Muscle of back (tissue), 13 donors: ENCODE data around the gene OR5AS1. TPM values are rescaled to one million over a fixed set of nuclear protein-coding genes. Genes with fewer than 3 reads are reported as not detected.
"Not testable (repeated sequence)": the region's sequence is repeated elsewhere in the genome, so short reads cannot be mapped to it uniquely, and the experiment has no call there.

ENCODE experiments used
- DNase-seq, 3 donors: peaks; one replicate each; pipeline versions ENCODE4 v3.0.0 to v3.0.0-alpha.2; 2013
- long read RNA-seq, 9 donors: transcript quantifications; one replicate each; lab custom pipeline, GENCODE V29; 2026
- polyA plus RNA-seq, 10 donors: library from polyadenylated mRNA; unstranded; fragments of 120-200 nt; gene quantifications; one replicate each; pipeline ENCODE4 v1.2.1, GENCODE V29; 2013; ENCODE audit not compliant: insufficient read length in 10 of 10

OR5AS1 gene
- under 1 TPM in 5 of 10 donors, not detected in 5; 0.03 to 0.05 (median 0.03) TPM for polyA plus RNA-seq
- long read RNA-seq, donor 1 = 0 reads
- long read RNA-seq, donor 2 = 0 reads
- long read RNA-seq, donor 3 = 0 reads
- long read RNA-seq, donor 4 = 0 reads
- long read RNA-seq, donor 5 = 0 reads
- long read RNA-seq, donor 6 = 0 reads
- long read RNA-seq, donor 7 = 0 reads
- long read RNA-seq, donor 8 = 0 reads
- long read RNA-seq, donor 9 = 0 reads

GRCh38 chr11:56027354-56027753 is at the start of gene OR5AS1:
Gene OR5AS1 (plus strand): TSS chr11:56027654. CDS start chr11:56030419, 2,765 bp downstream.
- no peak for DNase-seq

GRCh38 chr11:55994525-55994924 is 32.9 kb upstream of the OR5AS1 start, which contains the start of gene OR5F1:
Gene OR5F1 (minus strand): TSS chr11:55994625. CDS start chr11:55994625, 0 bp downstream.
- DNase-seq = no peak

- DNase-seq = no peak
Observed at GRCh38 chr11:56010716-56011115, 16.7 kb upstream of the OR5AS1 start.

- DNase-seq = no peak
Observed at GRCh38 chr11:56013805-56014204, 13.6 kb upstream of the OR5AS1 start.

- DNase-seq = no peak
Observed at GRCh38 chr11:56045538-56045937, 18.1 kb downstream of the OR5AS1 start.

GRCh38 chr11:56048480-56048879 is 21.0 kb downstream of the OR5AS1 start:
- DNase-seq = no peak

GRCh38 chr11:56049487-56049886 is 22.0 kb downstream of the OR5AS1 start:
- DNase-seq = no peak

- not testable (repeated sequence) for DNase-seq
Observed at GRCh38 chr11:56056366-56056765, 28.9 kb downstream of the OR5AS1 start.

- DNase-seq = not testable (repeated sequence)
Observed at GRCh38 chr11:56057661-56058237, 30.3 kb downstream of the OR5AS1 start.

- not testable (repeated sequence) for DNase-seq
Observed at GRCh38 chr11:56058260-56058780, 30.9 kb downstream of the OR5AS1 start.

GRCh38 chr11:56066980-56067379 is 39.5 kb downstream of the OR5AS1 start:
- no peak for DNase-seq

Other genes starting within 250 kb of the OR5AS1 start
- not detected for gene OR5D14, start 232.1 kb upstream of the OR5AS1 start, polyA plus RNA-seq
- gene OR5L1, start 216.3 kb upstream of the OR5AS1 start, polyA plus RNA-seq = not detected
- gene OR5D18, start 208.0 kb upstream of the OR5AS1 start, polyA plus RNA-seq = not detected
- gene OR5L2, start 200.4 kb upstream of the OR5AS1 start, polyA plus RNA-seq = not detected
- not detected for gene OR5D16, start 188.9 kb upstream of the OR5AS1 start, polyA plus RNA-seq
- gene TRIM51, start 144.4 kb upstream of the OR5AS1 start, polyA plus RNA-seq = not detected
- not detected for gene OR5W2, start 113.1 kb upstream of the OR5AS1 start, polyA plus RNA-seq
- not detected for gene OR5I1, start 91.3 kb upstream of the OR5AS1 start, polyA plus RNA-seq
- gene OR10AG1, start 57.7 kb upstream of the OR5AS1 start, polyA plus RNA-seq = not detected
- not detected for gene OR5F1, start 33.0 kb upstream of the OR5AS1 start, polyA plus RNA-seq
- gene OR8I2, start 65.7 kb downstream of the OR5AS1 start, polyA plus RNA-seq = not detected
- gene OR8H2, start 76.0 kb downstream of the OR5AS1 start, polyA plus RNA-seq = under 1 TPM in 3 of 10 donors, not detected in 7; 0.05 to 0.07 (median 0.05) TPM
- gene OR8H3, start 94.7 kb downstream of the OR5AS1 start, polyA plus RNA-seq = not detected
- not detected for gene OR8J3, start 112.5 kb downstream of the OR5AS1 start, polyA plus RNA-seq
- not detected for gene OR8K5, start 132.7 kb downstream of the OR5AS1 start, polyA plus RNA-seq
- not detected for gene OR5J2, start 149.0 kb downstream of the OR5AS1 start, polyA plus RNA-seq
- not detected for gene OR5T2, start 206.6 kb downstream of the OR5AS1 start, polyA plus RNA-seq
- not detected for gene OR5T3, start 224.6 kb downstream of the OR5AS1 start, polyA plus RNA-seq
- gene OR5T1, start 246.5 kb downstream of the OR5AS1 start, polyA plus RNA-seq = not detected